ENCODE measurements around the gene ZNF710.

DNA sequence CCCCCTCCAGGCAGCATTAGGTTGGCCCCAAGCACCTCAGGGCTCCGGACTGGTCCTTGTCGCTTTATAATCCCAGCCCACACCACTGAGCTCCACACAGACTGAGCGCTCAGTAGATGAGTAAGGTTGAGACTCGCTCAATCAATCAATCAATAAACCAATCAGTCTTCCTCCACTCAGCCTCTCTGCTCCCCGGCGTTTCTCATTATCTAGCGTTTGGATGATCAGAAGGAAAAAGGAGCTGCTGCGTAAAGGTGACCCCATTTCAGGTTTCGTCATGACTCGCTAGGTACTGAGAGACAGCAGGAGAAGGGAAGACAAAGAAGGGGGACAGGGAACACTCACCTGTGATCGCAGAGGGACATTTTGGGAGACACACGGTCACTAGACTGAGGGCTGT lies 41.2 kb downstream of the ZNF710 start:
- no peak for TF ChIP-seq TEAD4 (IDR thresholded peaks at IDR 0.05)
- TF ChIP-seq RAD21 (IDR thresholded peaks at IDR 0.05; ENCODE audit: low read depth), result no peak
- TF ChIP-seq EP300 (IDR thresholded peaks at IDR 0.05; ENCODE audit: borderline replicate concordance), result no peak
- no peak for TF ChIP-seq YY1 (IDR thresholded peaks at IDR 0.05; ENCODE audit: low read depth)
- TF ChIP-seq TCF12 (IDR thresholded peaks at IDR 0.05; ENCODE audit: low read depth), result no peak
- TF ChIP-seq FOXM1 (IDR thresholded peaks at IDR 0.05; ENCODE audit: borderline replicate concordance, low read depth), result no peak
- TF ChIP-seq CEBPB (IDR thresholded peaks at IDR 0.05), result no peak
- no peak for TF ChIP-seq ZBTB7A (IDR thresholded peaks at IDR 0.05; ENCODE audit: low read depth)
- TF ChIP-seq, protein P1, sequence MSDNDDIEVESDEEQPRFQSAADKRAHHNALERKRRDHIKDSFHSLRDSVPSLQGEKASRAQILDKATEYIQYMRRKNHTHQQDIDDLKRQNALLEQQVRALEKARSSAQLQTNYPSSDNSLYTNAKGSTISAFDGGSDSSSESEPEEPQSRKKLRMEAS (IDR thresholded peaks at IDR 0.05), result no peak
- TF ChIP-seq CREB1 (IDR thresholded peaks at IDR 0.05; ENCODE audit: low read depth), result no peak
- TF ChIP-seq TAF1 (IDR thresholded peaks at IDR 0.05; ENCODE audit: low read depth), result no peak
